Upper lobe of left lung (tissue), 4 donors: ENCODE measurements around the gene KLK2.

Experiments used
- POLR2A ChIP-seq, 4 donors: fragments of 450-650 bp; IDR thresholded peaks; one replicate each; pipeline ENCODE4 v1.5.1; 2016 to 2017; ENCODE audit warnings: antibody characterized with exemption in 4 of 4, mild to moderate bottlenecking in 2 of 4
- POLR2AphosphoS5 ChIP-seq, 2 donors: sonication (generic); formaldehyde crosslinking; IDR thresholded peaks; one replicate each; pipeline ENCODE4 v1.5.1; 2017; ENCODE audit warnings: antibody characterized with exemption in 2 of 2
- TF ChIP-seq, protein P1 (sequence below), 6 experiments: fragments of 450-650 bp in 4 of 6; fragments of 200-600 bp in 2 of 6; sonication (generic) in 2 of 6; IDR thresholded peaks; one replicate each; pipeline ENCODE4 v1.5.1; 2016 to 2019; ENCODE audit warnings: antibody characterized with exemption in 6 of 6

DNA sequence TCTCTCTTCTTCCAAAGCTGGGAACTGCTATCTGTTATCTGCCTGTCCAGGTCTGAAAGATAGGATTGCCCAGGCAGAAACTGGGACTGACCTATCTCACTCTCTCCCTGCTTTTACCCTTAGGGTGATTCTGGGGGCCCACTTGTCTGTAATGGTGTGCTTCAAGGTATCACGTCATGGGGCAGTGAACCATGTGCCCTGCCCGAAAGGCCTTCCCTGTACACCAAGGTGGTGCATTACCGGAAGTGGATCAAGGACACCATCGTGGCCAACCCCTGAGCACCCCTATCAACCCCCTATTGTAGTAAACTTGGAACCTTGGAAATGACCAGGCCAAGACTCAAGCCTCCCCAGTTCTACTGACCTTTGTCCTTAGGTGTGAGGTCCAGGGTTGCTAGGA is 13.4 kb upstream of the KLK2 start:
- no peak for TF ChIP-seq POLR2AphosphoS5 (IDR thresholded peaks at IDR 0.05)
- no peak for TF ChIP-seq POLR2A (IDR thresholded peaks at IDR 0.05)
- TF ChIP-seq, protein P1, sequence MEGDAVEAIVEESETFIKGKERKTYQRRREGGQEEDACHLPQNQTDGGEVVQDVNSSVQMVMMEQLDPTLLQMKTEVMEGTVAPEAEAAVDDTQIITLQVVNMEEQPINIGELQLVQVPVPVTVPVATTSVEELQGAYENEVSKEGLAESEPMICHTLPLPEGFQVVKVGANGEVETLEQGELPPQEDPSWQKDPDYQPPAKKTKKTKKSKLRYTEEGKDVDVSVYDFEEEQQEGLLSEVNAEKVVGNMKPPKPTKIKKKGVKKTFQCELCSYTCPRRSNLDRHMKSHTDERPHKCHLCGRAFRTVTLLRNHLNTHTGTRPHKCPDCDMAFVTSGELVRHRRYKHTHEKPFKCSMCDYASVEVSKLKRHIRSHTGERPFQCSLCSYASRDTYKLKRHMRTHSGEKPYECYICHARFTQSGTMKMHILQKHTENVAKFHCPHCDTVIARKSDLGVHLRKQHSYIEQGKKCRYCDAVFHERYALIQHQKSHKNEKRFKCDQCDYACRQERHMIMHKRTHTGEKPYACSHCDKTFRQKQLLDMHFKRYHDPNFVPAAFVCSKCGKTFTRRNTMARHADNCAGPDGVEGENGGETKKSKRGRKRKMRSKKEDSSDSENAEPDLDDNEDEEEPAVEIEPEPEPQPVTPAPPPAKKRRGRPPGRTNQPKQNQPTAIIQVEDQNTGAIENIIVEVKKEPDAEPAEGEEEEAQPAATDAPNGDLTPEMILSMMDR (IDR thresholded peaks at IDR 0.05): no peak
